OCI-M2 (cell line): Measurements from ENCODE around the gene ATG12.
"Not testable (repeated sequence)": the region's sequence is repeated elsewhere in the genome, so short reads cannot be mapped to it uniquely, and the experiment has no call there.

ENCODE experiments used
- DNase-seq: peaks from one replicate; lab custom pipeline; 2025; ENCODE audit not compliant: unreplicated experiment; lab: John Stamatoyannopoulos, UW

ATG12 gene

DNA sequence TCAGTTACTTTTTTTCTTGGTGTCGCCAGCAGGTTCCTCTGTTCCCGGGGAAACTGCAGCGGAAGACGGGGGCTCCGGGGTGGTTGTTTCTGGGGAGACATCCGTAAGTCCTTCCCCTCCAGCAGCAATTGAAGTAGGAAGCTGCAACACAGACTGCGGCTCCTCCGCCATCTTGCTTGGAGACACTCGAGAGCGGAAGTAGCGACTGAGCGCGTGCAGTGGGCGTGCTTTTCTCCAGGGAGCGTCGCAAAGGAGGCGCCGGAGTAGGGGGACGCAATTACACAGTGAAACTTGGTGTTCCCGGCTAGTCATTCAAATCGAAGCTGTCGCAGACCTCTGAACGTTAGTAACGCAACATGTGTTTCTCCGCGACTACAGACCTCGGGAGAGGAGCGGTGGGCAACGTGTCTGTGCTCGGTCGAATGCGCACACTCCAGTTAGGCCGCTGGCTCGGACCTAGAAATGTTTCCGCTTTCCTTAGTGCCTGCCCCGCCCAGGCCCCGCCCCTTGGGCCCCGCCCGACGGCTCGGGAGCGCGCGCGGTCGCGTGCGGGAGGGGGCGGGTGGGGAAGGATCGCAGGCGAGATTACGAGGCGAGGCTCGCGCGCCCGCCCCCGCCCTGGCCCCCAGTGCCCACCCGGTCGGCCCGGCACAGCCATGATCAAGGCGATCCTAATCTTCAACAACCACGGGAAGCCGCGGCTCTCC lies at the start of gene ATG12, which contains the start of gene AP3S1:
TSS of gene ATG12 (minus strand) at position 184 of the 707 bp plus-strand sequence. CDS start at position 171, 13 bp downstream.
TSS of gene AP3S1 (plus strand) at position 554 of the 707 bp plus-strand sequence. CDS start at position 657, 103 bp downstream.
- DNase-seq = peak; percentile 94

DNA sequence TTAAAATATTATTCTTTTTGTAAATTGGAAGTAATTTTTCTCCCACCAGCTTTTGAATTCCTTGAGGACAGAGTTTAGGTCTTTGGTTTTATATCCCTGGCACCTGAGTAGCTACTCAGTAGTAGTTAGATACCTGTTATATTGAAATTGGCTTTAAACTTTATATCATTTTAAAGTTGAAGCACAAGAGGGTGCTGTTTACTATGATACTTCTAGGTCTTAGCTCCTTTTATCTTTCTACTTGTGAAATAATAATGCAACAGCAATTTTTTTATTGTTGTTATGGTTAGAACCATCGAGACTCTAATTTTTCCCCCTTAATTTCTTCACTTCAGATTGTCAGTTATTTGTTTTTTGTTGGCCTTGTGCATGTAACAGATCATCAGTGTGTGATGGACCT lies 46.7 kb upstream of the ATG12 start:
- no peak for DNase-seq

DNA sequence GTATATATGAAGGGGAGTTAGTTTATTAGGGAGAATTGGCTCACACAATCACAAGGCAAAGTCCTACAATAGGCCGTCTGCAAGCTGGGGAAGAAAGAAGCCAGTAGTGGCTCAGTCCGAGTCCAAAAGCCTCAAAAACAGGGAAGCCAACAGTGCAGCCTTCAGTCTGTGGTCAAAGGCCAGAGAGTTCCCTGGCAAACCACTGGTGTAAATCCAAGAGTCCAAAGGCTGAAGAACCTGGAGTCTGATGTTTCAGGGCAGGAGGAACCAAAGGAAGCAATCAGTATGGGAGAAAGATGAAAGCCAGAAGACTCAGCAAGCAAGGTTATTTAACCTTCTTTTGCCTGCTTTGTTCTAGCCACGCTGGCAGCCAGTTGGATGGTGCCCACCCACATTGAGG lies 43.8 kb upstream of the ATG12 start:
- not testable (repeated sequence) for DNase-seq

DNA sequence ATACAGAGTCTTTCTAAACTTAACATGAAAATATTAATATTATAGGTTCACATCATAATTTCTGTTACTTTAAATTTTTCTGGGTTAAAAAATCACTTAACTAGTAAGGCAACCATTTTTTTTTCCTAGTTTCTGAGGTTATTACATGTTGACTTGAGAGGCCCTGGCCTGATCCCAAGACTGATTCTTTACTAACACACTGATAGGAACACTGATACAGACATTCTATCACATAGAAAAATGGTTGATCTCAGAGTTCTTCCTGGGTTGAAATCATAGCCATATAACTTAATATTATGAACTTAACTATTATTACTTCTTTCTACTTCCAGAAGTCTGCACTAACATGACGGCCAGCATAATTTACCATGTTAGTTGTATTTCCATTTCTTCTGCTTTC lies 43.3 kb upstream of the ATG12 start:
- no peak for DNase-seq

DNA sequence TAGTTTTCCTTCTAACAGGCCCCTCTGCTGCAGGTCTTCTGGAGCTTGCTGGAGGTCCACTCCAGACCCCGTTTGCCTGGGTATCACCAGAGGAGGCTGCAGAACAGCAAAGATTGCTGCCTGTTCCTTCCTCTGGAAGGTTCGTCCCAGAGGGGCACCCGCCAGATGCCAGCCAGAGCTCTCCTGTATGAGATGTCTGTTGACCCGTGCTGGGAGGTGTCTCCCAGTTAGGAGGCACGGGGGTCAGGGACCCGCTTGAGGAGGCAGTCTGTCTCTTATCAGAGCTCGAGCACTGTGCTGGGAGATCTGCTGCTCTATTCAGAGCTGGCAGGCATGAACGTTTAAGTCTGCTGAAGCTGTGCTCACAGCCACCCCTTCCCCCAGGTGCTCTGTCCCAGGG lies 41.1 kb upstream of the ATG12 start:
- not testable (repeated sequence) for DNase-seq

DNA sequence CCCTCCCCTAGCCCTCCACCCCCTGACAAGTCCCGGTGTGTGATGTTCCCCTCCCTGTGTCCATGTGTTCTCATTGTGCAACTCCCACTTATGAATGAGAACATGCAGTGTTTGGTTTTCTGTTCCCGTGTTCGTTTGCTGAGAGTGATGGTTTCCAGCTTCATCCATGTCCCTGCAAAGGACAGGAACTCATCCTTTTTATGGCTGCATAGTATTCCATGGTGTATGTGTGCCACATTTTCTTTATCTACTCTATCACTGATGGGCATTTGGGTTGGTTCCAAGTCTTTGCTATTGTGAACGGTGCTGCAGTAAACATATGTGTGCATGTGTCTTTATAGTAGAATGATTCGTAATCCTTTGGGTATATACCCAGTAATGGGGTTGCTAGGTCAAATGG lies 36.0 kb upstream of the ATG12 start:
- not testable (repeated sequence) for DNase-seq

DNA sequence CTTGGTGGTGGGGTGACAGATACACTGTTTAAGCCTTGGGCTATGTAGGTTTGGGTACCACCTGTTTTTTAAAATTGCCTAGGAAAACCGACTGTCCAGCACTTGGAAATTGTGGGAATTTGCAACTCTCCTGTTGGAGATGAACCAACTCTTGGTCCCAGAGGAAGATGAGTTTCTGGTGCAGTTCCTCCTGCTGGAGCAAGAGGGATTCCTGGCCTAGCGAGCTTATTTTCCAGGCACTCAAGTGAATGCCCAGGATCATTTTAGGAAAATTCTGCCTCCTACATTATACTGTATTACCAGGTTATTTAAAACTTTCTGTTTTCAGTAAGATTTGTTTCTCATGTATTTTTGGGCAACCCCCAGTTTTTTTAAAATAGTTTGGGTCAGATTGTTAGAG lies 34.1 kb upstream of the ATG12 start:
- no peak for DNase-seq

DNA sequence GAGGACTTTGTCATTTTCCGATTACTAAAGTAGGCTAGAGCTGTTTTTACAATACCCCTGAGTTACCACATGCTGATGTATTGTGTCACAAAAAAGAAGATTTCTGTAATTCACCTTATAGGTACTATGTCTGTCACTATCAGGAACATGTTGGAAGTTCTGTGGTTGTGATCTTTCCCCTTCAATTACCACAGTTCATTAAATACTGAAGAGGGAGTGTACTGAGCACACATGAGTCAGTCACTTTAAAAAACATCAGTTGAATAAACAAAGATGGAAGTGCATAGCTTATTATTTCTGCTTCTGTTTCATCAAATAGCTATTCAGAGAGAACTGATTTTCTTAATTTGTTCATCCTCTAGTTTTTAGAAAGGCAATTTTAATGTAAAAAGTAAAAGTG lies 32.0 kb upstream of the ATG12 start:
- DNase-seq = no peak

DNA sequence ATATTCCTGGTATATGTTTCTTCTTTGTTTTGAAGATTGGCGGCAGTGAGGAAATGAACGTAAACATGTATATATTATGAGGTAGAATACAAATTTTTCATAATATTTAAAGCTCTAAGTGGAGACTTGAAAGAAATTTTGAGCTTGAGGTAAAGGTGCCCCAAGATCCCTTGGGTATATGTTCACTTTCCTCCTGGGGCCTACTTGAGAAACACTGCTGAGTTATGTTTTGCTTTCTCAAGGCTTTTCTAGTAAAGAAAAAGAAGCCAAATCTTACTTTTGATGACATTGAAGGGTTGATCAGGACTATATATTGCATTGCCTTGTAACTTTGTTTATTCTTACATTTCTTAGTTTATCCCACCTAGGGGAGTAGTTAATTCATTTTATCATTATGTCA lies 31.1 kb upstream of the ATG12 start:
- no peak for DNase-seq

DNA sequence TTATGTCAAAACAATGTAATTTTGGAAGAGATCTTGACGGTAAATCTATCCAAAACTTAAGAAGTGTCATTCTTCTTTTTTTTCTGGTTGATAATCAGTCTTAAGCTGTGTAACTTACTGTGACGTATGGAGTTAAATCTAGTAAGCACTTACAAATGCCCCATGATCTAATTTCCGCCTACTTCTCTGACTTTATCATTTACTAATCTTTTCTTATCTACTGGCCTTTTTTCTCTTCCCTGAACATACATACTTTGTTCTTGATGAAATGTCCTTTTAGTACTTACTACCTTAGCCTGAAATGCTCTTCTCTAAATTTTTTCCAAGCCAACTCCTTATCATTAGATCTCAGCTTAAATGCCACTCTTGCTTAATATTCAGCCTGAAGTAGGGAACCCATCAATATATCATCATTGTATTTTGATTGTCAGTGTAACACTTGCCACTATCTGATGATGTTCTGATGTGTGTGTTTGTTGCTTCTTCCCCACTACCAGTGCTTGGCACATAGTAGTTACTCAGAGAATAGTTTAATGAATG lies 28.0 kb upstream of the ATG12 start:
- no peak for DNase-seq

DNA sequence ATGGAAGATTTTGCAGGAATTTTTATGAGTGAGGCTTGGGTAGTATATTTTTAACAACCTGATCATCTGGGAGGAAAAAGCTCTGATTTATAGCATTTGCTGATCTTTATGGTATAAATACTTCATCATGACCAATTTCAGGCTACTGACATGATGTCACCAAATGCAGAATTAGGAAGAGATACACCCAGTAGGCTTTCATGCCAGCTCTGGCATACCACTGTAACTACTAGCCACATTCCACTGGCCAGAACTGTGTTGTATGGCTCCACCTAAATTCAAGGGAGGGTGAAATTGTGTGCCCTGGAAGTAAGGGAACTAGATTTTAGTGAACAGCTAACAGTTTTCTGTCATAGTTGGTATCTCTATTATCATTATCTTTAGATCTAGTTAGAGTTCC lies 18.0 kb upstream of the ATG12 start:
- no peak for DNase-seq

DNA sequence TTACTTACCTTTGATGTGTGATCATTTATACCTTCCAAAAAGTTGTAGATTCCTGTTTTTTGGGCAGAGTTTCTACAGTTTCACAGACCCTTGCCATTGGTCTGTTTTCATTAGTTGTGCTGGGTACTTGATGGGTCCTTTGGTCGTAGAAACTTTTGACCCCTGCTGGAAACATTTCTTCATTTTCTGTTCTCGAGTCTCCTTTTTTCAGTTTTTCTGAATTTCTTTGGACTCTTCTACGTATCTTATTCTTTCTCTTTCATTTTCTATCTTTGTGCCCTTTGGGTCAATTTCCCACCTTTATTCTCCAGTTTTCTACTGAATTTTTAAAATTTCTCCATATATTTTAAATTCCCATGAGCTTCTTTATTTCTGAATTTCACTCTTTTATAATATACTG lies 17.0 kb upstream of the ATG12 start:
- DNase-seq = no peak

DNA sequence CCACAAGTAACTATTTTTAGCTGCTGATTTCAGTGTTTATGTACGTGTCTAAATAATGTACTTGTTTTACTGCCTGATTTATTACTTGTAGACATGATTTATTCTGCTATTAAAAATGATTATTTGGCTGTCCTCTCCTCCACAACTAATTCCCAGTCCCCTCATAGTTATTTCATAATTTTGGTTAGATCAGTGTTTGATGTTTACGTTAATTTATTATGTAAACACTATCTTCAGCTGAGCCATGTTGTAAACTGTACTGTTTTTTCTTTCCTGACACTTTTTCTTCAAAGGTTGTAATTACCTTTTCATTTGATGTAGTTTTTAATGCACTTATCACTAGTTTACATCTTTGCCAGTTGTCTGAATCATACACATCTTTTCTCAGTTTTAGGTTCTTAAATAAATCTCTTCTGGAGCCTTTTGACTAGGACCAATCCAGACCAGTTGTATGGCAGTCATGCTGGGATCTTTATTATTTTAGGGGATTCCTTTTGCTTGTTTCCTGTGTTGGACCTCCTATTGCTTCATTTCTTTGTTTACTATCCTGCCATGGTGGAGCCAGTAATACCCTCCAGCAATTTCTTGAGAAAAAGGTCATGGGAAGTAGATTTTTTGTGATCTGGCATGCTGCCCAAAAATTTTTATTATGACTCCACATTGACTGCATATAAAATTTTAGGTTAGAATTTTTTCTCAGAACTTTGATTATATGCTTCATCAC lies 16.4 kb upstream of the ATG12 start:
- no peak for DNase-seq

DNA sequence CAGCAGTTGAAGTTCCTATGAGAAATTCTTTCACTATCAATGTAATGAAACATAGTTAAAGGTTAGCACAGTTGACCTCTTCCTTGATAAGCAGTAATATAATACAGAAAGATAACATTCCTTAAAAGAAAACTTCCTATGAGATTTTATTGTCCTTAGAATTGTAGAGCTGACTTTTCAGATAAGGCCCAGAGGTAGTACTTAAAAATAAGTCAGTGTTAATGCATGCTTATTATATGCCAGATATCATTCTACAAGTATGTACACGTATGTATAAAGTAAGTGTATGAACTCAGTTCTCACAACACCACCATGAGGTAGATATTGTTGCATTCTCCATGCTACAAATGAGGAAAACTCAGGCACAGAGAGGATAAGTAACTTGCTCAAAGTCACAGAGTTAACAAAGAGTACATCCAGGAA lies 15.7 kb upstream of the ATG12 start:
- DNase-seq = no peak

DNA sequence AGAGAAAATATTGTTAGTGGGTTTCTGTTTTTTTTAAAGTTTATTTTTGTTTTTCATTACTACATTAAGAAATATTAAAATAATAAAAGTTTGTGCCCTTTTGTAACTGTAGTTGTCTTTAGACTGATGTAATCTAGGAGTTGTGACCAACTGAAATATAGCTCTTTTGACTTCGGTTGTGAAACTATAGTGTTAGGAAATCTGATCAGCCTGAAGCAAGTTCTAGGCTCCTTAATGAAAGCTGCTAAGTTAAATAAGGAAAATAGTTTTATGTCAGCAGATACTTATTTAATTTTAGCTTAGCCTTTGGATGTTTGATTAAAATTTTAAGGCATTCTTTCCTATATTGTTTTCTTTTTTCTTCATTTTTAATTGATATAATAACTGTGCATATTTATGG lies 14.6 kb upstream of the ATG12 start:
- DNase-seq = no peak

DNA sequence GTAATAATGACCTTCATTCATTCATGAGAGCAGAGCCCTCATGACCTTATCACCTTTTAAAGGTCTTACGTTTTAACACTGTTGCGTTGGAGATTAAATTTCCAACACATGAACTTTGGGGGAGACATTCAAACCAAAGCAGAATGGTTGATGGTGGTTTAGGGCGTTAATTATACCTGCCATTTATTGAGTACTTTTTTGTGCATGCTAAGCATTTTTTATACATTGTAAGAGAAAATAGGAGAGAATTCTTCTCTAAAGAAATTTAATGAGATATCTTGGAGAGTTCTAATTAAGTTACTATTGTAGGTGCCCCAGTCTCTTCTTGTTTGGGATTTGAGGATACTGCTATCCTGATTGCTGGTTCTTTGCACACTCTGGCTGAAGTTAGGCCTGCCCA lies 12.8 kb upstream of the ATG12 start:
- no peak for DNase-seq

DNA sequence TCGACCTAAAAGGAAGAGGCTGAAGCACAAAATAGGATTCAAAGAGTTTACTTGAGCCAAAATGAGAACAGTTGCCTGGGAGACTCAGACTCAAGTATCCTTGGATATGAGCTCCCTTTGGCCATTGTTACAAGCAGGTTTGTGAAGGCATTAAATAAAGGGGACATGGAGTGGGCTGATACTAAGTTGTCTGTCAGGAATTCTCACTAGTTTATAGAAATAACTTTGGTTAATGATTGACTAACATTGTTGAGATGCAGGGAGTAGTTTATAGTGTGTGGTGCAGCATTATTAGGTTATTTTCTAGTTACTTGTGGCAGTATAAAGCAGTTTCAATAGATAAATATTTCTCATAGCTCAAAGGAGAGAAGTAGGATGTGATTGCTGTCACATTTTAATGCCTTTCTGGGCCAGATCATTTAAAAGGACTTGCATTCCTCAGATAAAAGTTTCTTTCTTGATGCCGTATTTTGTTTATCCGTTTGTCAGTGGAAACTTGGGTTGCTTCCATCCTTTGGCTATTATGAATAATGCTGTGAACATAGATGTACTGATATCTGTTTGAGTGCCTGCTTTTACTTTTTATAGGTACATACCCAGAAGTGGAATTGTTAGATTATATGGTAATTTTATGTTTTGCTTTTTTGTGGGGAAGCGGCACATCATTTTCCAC lies 9.5 kb upstream of the ATG12 start:
- no peak for DNase-seq

DNA sequence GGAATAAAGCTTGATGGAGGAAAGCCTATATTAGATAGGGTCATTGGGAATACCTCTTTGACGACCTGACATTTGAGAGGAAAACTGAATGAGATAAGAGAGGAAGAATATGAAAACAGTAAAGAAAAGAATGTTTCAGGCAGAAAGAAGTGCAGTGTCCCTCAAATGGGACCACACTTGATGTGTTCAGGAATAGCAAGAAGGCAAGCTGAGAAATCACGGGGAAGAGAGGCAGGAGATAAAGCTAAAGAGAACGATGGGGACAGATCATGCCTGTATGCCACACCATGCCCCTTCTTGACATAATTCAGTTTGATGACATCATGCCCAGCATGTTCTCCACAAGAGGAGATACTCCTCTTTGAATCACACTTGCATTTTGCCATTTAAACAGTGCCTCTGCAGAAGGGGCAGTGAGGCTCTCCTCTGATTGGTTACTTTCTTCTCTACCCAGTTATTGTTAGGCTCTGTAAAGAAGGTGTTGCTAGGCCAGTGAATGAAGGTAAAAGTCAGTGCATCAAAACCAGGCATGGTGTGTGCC lies 8.0 kb upstream of the ATG12 start:
- DNase-seq = no peak

DNA sequence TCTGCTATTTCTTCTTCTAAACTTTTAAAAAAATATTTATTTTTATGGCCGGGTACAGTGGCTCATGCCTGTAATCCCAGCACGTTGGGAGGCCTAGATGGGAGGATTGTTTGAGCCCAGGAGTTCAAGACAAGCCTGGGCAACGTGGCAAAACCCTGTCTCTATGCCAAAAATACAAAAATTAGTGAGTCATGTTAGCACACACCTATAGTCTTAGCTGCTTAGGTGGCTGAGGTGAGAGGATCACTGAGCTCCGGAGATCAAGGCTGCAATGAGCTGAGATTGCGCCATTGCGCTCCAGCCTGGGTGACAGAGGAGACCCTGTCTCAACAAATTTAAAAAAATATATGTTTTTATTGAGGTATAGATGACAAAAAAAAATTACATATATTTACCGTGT lies 5.9 kb upstream of the ATG12 start:
- DNase-seq = no peak

DNA sequence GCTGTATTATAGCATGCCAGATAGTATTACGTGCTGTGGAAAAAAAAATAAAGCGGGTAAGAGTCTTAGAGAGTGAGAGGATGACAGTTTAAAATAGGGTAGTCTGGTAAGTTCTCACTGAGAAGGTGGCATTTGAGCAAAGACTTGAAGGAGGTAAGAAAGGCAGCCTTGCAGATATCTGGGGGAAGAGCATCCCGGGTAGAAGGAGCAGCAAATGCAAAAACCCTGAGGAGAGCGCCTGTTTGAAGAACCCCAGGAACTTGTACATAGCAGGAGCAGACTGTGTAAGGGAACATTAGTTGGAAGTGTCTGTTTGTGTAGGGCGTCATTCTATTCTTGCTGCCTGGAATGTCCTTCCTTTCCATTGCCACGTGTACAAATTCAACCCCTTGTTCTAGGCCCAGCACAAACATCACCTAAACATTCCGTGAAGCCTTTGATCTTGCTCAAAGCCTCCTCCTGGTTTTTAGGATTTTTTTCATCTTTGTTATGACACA lies 3.0 kb upstream of the ATG12 start:
- no peak for DNase-seq

DNA sequence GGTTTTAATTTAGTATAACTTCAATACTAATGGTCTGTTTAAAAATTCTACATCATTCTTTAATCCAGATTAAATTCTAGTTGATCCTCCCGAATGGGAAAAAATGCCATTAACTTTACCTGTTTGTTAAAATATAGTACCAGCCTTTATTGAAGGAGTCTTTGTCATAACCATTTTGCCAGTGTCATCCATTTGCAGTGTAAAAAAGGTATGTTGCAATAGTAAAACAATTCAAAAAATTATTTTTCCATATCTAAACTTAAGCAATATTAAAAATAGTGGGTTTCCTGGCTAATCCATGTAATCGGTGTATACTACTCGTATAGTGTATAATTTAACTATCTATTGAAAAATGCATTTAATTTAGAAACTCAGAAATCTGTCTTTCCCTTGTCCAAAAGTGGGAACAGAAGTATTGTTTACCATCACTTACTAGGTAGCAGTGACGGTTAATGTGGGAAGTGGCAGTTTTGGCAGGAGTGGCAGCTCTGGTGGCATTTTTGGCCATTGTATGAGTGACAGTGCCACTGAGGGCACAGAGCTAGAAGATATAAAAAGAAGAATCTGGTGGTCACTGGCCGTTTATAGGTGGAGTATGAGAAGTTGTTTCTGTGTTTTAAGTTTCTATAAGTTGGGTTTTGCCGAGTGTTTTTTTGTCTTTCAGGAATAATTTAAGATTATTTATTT lies 2.2 kb upstream of the ATG12 start:
- DNase-seq = no peak
